ENCODE results near the gene AP1S2. TPM values are rescaled to one million over a fixed set of nuclear protein-coding genes. Genes with fewer than 3 reads are reported as not detected.

AP1S2 gene
- total RNA-seq, 1 donor from 2014 or later, result 873 TPM

DNA sequence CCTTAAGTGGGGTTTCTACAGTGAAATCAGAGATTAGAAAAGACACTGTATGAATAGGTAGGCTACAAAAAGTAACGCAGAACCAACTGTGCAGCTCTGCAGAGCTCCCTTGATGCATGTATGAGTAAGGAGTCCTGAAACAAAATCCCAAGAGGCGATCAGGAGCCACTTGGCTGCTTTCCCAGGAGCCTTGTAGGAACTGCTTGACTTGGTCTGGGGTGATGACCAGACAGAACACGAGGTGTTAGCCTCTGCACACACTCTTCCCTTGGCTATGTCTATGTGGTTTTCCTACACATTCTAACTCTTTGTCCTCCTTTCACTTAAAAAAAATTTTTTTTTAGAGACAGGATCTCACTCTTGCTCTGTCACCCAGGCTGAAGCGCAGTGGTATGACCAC lies 22.8 kb upstream of the AP1S2 start:
- Histone ChIP-seq H3K27ac (no peak overlapping the region), H3K27me3 (no peaks in the 10 kb centered on the region), H3K4me3 (no peak overlapping the region), H3F3A (ENCODE audit: low read depth) (no peaks in the 10 kb centered on the region), H3K4me2 (no peak overlapping the region), H3K9me3 (ENCODE audit: low read depth) (no peaks in the 10 kb centered on the region), H3K79me2 (ENCODE audit: low read depth) (no peaks in the 10 kb centered on the region), H3K9ac (no peak overlapping the region), H2AFZ (replicated peaks) (no peak overlapping the region), H3K4me1 (peaks cover 7% of the 10 kb centered on the region), H4K20me1 (ENCODE audit: low read depth) (no peaks in the 10 kb centered on the region), H3K36me3 (no peaks in the 10 kb centered on the region)
- no peak overlapping the region for H3K27ac Mint-ChIP-seq
- no peak overlapping the region for H3K4me3 Mint-ChIP-seq
- H3K4me1 Mint-ChIP-seq, result peaks cover 6% of the 10 kb centered on the region
- H3K9me3 Mint-ChIP-seq, result peaks cover 16% of the 10 kb centered on the region
- peaks cover 4% of the 10 kb centered on the region for H3K36me3 Mint-ChIP-seq
- TF ChIP-seq EZH2phosphoT487 (IDR thresholded peaks at IDR 0.05), result no peak
- no peak for TF ChIP-seq EZH2 (IDR thresholded peaks at IDR 0.05)
- TF ChIP-seq, protein P1, sequence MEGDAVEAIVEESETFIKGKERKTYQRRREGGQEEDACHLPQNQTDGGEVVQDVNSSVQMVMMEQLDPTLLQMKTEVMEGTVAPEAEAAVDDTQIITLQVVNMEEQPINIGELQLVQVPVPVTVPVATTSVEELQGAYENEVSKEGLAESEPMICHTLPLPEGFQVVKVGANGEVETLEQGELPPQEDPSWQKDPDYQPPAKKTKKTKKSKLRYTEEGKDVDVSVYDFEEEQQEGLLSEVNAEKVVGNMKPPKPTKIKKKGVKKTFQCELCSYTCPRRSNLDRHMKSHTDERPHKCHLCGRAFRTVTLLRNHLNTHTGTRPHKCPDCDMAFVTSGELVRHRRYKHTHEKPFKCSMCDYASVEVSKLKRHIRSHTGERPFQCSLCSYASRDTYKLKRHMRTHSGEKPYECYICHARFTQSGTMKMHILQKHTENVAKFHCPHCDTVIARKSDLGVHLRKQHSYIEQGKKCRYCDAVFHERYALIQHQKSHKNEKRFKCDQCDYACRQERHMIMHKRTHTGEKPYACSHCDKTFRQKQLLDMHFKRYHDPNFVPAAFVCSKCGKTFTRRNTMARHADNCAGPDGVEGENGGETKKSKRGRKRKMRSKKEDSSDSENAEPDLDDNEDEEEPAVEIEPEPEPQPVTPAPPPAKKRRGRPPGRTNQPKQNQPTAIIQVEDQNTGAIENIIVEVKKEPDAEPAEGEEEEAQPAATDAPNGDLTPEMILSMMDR (IDR thresholded peaks at IDR 0.05), result no peak
- peaks cover 7% of the 10 kb centered on the region for H3K27me3 Mint-ChIP-seq (ENCODE audit: insufficient read depth, low read depth)
- DNase-seq (ENCODE audit: low spot score), result no peak

GRCh38 chrX:15874672-15875071 lies 20.1 kb upstream of the AP1S2 start:
- Histone ChIP-seq H3K4me3 (no peak overlapping the region), H4K20me1 (ENCODE audit: low read depth) (no peaks in the 10 kb centered on the region), H3K9me3 (ENCODE audit: low read depth) (no peaks in the 10 kb centered on the region), H3K36me3 (no peaks in the 10 kb centered on the region), H3K4me2 (no peak overlapping the region), H3K4me1 (peaks cover 7% of the 10 kb centered on the region), H3K27ac (no peak overlapping the region), H2AFZ (replicated peaks) (no peak overlapping the region), H3K27me3 (no peaks in the 10 kb centered on the region), H3K9ac (no peak overlapping the region), H3K79me2 (ENCODE audit: low read depth) (no peaks in the 10 kb centered on the region), H3F3A (ENCODE audit: low read depth) (no peaks in the 10 kb centered on the region)
- TF ChIP-seq, protein P1 (IDR thresholded peaks at IDR 0.05), result no peak
- TF ChIP-seq EZH2 (IDR thresholded peaks at IDR 0.05), result no peak
- TF ChIP-seq EZH2phosphoT487 (IDR thresholded peaks at IDR 0.05), result no peak
- DNase-seq (ENCODE audit: low spot score), result no peak
- Mint-ChIP-seq H3K27me3 (ENCODE audit: insufficient read depth, low read depth) (peaks cover 7% of the 10 kb centered on the region), H3K9me3 (peaks cover 8% of the 10 kb centered on the region), H3K4me1 (peaks cover 4% of the 10 kb centered on the region), H3K4me3 (no peak overlapping the region), H3K36me3 (peaks cover 2% of the 10 kb centered on the region), H3K27ac (no peak overlapping the region)

DNA sequence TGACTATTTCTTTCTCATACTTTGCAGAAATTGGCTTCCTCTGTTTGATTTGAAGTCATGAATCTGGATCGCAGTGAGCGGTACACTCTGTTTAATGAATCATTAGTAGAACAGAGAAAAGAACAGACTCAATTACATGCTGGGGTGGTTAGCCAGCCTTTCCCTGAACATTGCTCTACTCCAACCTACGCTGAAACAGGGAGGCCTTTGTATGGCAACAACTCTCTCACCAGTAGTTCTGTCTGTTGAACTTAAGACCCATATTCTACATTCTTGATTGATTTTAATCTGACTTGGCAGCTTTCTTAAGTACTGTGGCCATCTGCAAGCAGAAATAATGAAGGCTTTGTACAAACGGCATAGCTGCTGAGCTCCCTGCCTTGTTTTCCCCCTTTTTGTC lies 19.0 kb upstream of the AP1S2 start:
- no peaks in the 10 kb centered on the region for H3K27me3 ChIP-seq
- no peak for DNase-seq (ENCODE audit: low spot score)
- H3K4me2 ChIP-seq, result no peak overlapping the region
- Mint-ChIP-seq H3K4me3 (no peak overlapping the region), H3K27me3 (ENCODE audit: insufficient read depth, low read depth) (peaks cover 7% of the 10 kb centered on the region), H3K9me3 (peaks cover 5% of the 10 kb centered on the region), H3K4me1 (peaks cover 4% of the 10 kb centered on the region), H3K27ac (peak overlapping the region; percentile 50), H3K36me3 (no peaks in the 10 kb centered on the region)
- H3K79me2 ChIP-seq (ENCODE audit: low read depth), result no peaks in the 10 kb centered on the region
- no peak overlapping the region for H3K4me3 ChIP-seq
- no peak overlapping the region for H2AFZ ChIP-seq (replicated peaks)
- H3K4me1 ChIP-seq, result peaks cover 7% of the 10 kb centered on the region
- no peaks in the 10 kb centered on the region for H3F3A ChIP-seq (ENCODE audit: low read depth)
- no peaks in the 10 kb centered on the region for H3K36me3 ChIP-seq
- no peak overlapping the region for H3K27ac ChIP-seq
- no peaks in the 10 kb centered on the region for H3K9me3 ChIP-seq (ENCODE audit: low read depth)
- no peaks in the 10 kb centered on the region for H4K20me1 ChIP-seq (ENCODE audit: low read depth)
- H3K9ac ChIP-seq, result no peak overlapping the region
- TF ChIP-seq, protein P1 (IDR thresholded peaks at IDR 0.05), result no peak
- TF ChIP-seq EZH2phosphoT487 (IDR thresholded peaks at IDR 0.05) (no peak), EZH2 (IDR thresholded peaks at IDR 0.05) (no peak)
